H9 (cell line): ENCODE measurements around the gene GPR157. TPM values are rescaled to one million over a fixed set of nuclear protein-coding genes. Genes with fewer than 3 reads are reported as not detected.

ENCODE experiments used
- DNase-seq: peaks from one replicate; pipeline ENCODE4 v3.0.0-alpha.2; 2017
- H2AFZ ChIP-seq: one replicate; pipeline ENCODE4 v1.6.1; 2013; ENCODE audit warnings: mild to moderate bottlenecking, low read length, control low read depth, moderate library complexity
- H2AK5ac ChIP-seq: 2 replicates; pipeline ENCODE4 v1.6.1; 2013; ENCODE audit warnings: low read length, control low read depth, mixed read lengths; ENCODE audit not compliant: insufficient read length
- H2BK120ac ChIP-seq: one replicate; pipeline ENCODE4 v1.6.1; 2013; ENCODE audit warnings: low read depth, mild to moderate bottlenecking, low read length, control low read depth, inconsistent platforms; ENCODE audit not compliant: poor library complexity, severe bottlenecking
- H2BK12ac ChIP-seq: 2 replicates; pipeline ENCODE4 v1.6.1; 2013; ENCODE audit warnings: low read length, control low read depth, mixed read lengths, low read depth; ENCODE audit not compliant: insufficient read length
- H2BK15ac ChIP-seq: 2 replicates; pipeline ENCODE4 v1.6.1; 2013; ENCODE audit warnings: low read depth, low read length, control low read depth
- H2BK20ac ChIP-seq: one replicate; pipeline ENCODE4 v1.6.1; 2013; ENCODE audit warnings: low read depth, mild to moderate bottlenecking, low read length, control low read depth, inconsistent platforms; ENCODE audit not compliant: poor library complexity, severe bottlenecking
- H2BK5ac ChIP-seq: 2 replicates; pipeline ENCODE4 v1.6.1; 2013; ENCODE audit warnings: low read length, control low read depth, mixed read lengths; ENCODE audit not compliant: insufficient read length
- H3K14ac ChIP-seq: 2 replicates; pipeline ENCODE4 v1.6.1; 2013; ENCODE audit warnings: low read length, control low read depth; ENCODE audit not compliant: insufficient read depth
- H3K18ac ChIP-seq: 2 replicates; pipeline ENCODE4 v1.6.1; 2013; ENCODE audit warnings: low read depth, mild to moderate bottlenecking, mixed read lengths, low read length, control low read depth; ENCODE audit not compliant: insufficient read length
- H3K23ac ChIP-seq: 2 replicates; pipeline ENCODE4 v1.6.1; 2013; ENCODE audit warnings: low read length, control low read depth, mixed read lengths, low read depth; ENCODE audit not compliant: insufficient read length
- H3K23me2 ChIP-seq: 2 replicates; pipeline ENCODE4 v1.6.1; 2013; ENCODE audit warnings: low read depth, mild to moderate bottlenecking, mixed read lengths, low read length, control low read depth; ENCODE audit not compliant: insufficient read length, poor library complexity, severe bottlenecking
- H3K27ac ChIP-seq: 2 replicates; pipeline ENCODE4 v1.5.1; 2013; ENCODE audit warnings: low read length, control low read depth, mixed read lengths, low read depth; ENCODE audit not compliant: insufficient read length
- H3K27me3 ChIP-seq: 2 replicates; pipeline ENCODE4 v1.6.1; 2013; ENCODE audit warnings: low read length, control low read depth, inconsistent platforms; ENCODE audit not compliant: insufficient read depth
- H3K4ac ChIP-seq: 2 replicates; pipeline ENCODE4 v1.6.1; 2013; ENCODE audit warnings: low read depth, mild to moderate bottlenecking, control low read depth, inconsistent platforms, low read length, moderate library complexity
- H3K4me1 ChIP-seq: 2 replicates; pipeline ENCODE4 v1.6.1; 2013; ENCODE audit warnings: low read length, control low read depth, inconsistent platforms; ENCODE audit not compliant: insufficient read depth
- H3K4me2 ChIP-seq: 2 replicates; pipeline ENCODE4 v1.6.1; 2013; ENCODE audit warnings: low read length, control low read depth, mixed read lengths; ENCODE audit not compliant: insufficient read length, insufficient read depth
- H3K56ac ChIP-seq: 2 replicates; pipeline ENCODE4 v1.6.1; 2013; ENCODE audit warnings: low read depth, mild to moderate bottlenecking, mixed read lengths, low read length, control low read depth; ENCODE audit not compliant: insufficient read length
- H3K79me1 ChIP-seq: 2 replicates; pipeline ENCODE4 v1.6.1; 2013; ENCODE audit warnings: low read depth, mild to moderate bottlenecking, moderate library complexity, low read length, control low read depth, inconsistent platforms; ENCODE audit not compliant: insufficient read depth, poor library complexity, severe bottlenecking
- H3K79me2 ChIP-seq: 2 replicates; pipeline ENCODE4 v1.6.1; 2013; ENCODE audit warnings: low read length, control low read depth, inconsistent platforms; ENCODE audit not compliant: insufficient read depth
- H3K9ac ChIP-seq: 2 replicates; pipeline ENCODE4 v1.6.1; 2013; ENCODE audit warnings: low read length, control low read depth, mixed read lengths; ENCODE audit not compliant: insufficient read length; ENCODE audit errors: extremely low read depth
- H3K9me3 ChIP-seq: one replicate; pipeline ENCODE4 v1.6.1; 2013; ENCODE audit warnings: low read depth, low read length, inconsistent platforms; ENCODE audit not compliant: control insufficient read depth
- H3T11ph ChIP-seq: one replicate; pipeline ENCODE4 v1.6.1; 2013; ENCODE audit warnings: mild to moderate bottlenecking, low read length, control low read depth, inconsistent platforms
- H4K20me1 ChIP-seq: one replicate; pipeline ENCODE4 v1.6.1; 2013; ENCODE audit not compliant: control insufficient read depth, insufficient read length, insufficient read depth
- H4K5ac ChIP-seq: 2 replicates; pipeline ENCODE4 v1.6.1; 2013; ENCODE audit warnings: low read depth, mild to moderate bottlenecking, mixed read lengths, low read length, control low read depth; ENCODE audit not compliant: insufficient read length
- H4K8ac ChIP-seq: replicated peaks from 2 replicates; pipeline ENCODE4 v1.6.1; 2013; ENCODE audit warnings: low read length, control low read depth, mixed read lengths, low read depth; ENCODE audit not compliant: insufficient read length
- H4K91ac ChIP-seq: 2 replicates; pipeline ENCODE4 v1.6.1; 2013; ENCODE audit warnings: low read depth, mild to moderate bottlenecking, moderate library complexity, mixed read lengths, low read length, control low read depth; ENCODE audit not compliant: insufficient read length
- H3K27ac Mint-ChIP-seq, 3 experiments: 2 replicates in 2 of 3; 3 replicates in 1 of 3; pipeline ENCODE4 v1.8.0; 2020 to 2021; ENCODE audit warnings: mixed read lengths in 3 of 3, mild to moderate bottlenecking in 1 of 3, moderate library complexity in 1 of 3
- H3K27me3 Mint-ChIP-seq: 2 replicates; pipeline ENCODE4 v1.8.0; 2021; ENCODE audit warnings: low read depth, mild to moderate bottlenecking, moderate library complexity, mixed read lengths
- H3K36me3 Mint-ChIP-seq, 3 experiments: 2 replicates in 2 of 3; 3 replicates in 1 of 3; pipeline ENCODE4 v1.8.0; 2020 to 2021; ENCODE audit warnings: low read depth in 3 of 3, mixed read lengths in 3 of 3; ENCODE audit not compliant: insufficient read depth in 1 of 3
- H3K4me1 Mint-ChIP-seq, 2 experiments: 2 replicates each; pipeline ENCODE4 v1.8.0; 2020; ENCODE audit warnings: mixed read lengths in 2 of 2
- H3K4me3 Mint-ChIP-seq, 2 experiments: 2 replicates in 1 of 2; 3 replicates in 1 of 2; pipeline ENCODE4 v1.8.0; 2020 to 2021; ENCODE audit warnings: mild to moderate bottlenecking in 2 of 2, mixed read lengths in 2 of 2, moderate library complexity in 1 of 2
- H3K9me3 Mint-ChIP-seq, 2 experiments: 2 replicates in 1 of 2; 3 replicates in 1 of 2; pipeline ENCODE4 v1.8.0; 2020; ENCODE audit warnings: mild to moderate bottlenecking in 2 of 2, mixed read lengths in 2 of 2, moderate library complexity in 1 of 2
- WGBS: extraction: QIAGEN DNeasy Blood & Tissue Kit; methylation state at CpG from one replicate; pipeline ENCODE4 v1.1.7; 2013; ENCODE audit warnings: missing lambda C conversion rate, low lambda C conversion rate, mixed read lengths; ENCODE audit not compliant: insufficient read length; ENCODE audit errors: extremely low coverage; 5-methylcytosine and 5-hydroxymethylcytosine counted together
- total RNA-seq: library from RNA; stranded (reverse); gene quantifications from 2 replicates; pipeline ENCODE4 v1.2.1, GENCODE V29; 2021
- TF ChIP-seq, protein P1 (sequence below): fragments of 200-600 bp; sonication (generic); conservative IDR thresholded peaks from 3 replicates; pipeline ENCODE4 v1.8.0; 2021; ENCODE audit warnings: antibody characterized with exemption, mild to moderate bottlenecking

Gene GPR157
- total RNA-seq, 1 experiment from 2014 or later: 3.8 TPM

DNA sequence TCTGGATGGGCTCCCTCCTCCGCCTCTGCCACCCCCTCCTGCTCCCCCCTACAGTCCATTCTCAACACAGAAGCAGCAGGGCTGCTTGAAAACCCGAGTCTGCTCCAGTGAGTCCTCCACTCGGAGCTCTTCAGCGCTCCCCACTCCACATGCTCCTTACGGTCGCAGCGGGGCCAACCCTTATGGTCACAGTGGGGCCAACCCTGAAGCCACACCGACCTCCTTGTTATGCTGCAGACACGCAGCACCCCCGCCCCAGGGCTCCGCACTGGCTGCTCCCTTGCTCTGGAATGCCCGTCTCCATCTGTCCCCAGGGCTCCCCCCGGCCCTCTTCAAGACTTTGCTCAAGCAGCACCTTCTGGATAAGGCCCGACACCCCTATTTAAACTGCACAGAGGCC lies 22.6 kb downstream of the GPR157 start:
- WGBS: no CpG with 5 or more reads among the region's 14 CpGs
- H3K27ac Mint-ChIP-seq: no peak overlapping the region
- no peaks in the 10 kb centered on the region for H3K9me3 ChIP-seq

More for the DNA sequence above, 22.6 kb downstream of the GPR157 start:
- H3K18ac ChIP-seq: no peak overlapping the region
- no peak overlapping the region for H3T11ph ChIP-seq
- no peak overlapping the region for H3K4ac ChIP-seq
- H3K23ac ChIP-seq: no peak overlapping the region
- Mint-ChIP-seq H3K9me3 (0 out of 5 replicates have a peak, but pooled peaks cover 0 to 2% of the 10 kb centered on the region in 2 experiments), H3K4me1 (peaks cover 7 to 16% of the 10 kb centered on the region in 2 experiments), H3K36me3 (no peaks in the 10 kb centered on the region; a peak in 1 of 7 replicates), H3K27me3 (peaks cover 2% of the 10 kb centered on the region; the same call in 1 of the 2 replicates), H3K4me3 (no peak overlapping the region)
- H3K27me3 ChIP-seq: no peaks in the 10 kb centered on the region
- H3K4me2 ChIP-seq: no peak overlapping the region
- H2BK12ac ChIP-seq: no peak overlapping the region
- H2AFZ ChIP-seq: no peak overlapping the region
- H4K91ac ChIP-seq: no peak overlapping the region
- H4K8ac ChIP-seq: no peak overlapping the region
- H2BK120ac ChIP-seq: no peak overlapping the region
- H3K4me1 ChIP-seq: no peaks in the 10 kb centered on the region; the same call in 1 of the 2 replicates
- no peaks in the 10 kb centered on the region for H3K79me1 ChIP-seq
- H4K20me1 ChIP-seq: no peaks in the 10 kb centered on the region
- H3K9ac ChIP-seq: no peak overlapping the region
- H3K27ac ChIP-seq: no peak overlapping the region
- DNase-seq: no peak
- no peaks in the 10 kb centered on the region for H3K79me2 ChIP-seq
- no peak overlapping the region for H2BK20ac ChIP-seq
- no peak overlapping the region for H4K5ac ChIP-seq
- H3K56ac ChIP-seq: no peak overlapping the region
- no peak overlapping the region for H3K14ac ChIP-seq
- TF ChIP-seq, protein P1, sequence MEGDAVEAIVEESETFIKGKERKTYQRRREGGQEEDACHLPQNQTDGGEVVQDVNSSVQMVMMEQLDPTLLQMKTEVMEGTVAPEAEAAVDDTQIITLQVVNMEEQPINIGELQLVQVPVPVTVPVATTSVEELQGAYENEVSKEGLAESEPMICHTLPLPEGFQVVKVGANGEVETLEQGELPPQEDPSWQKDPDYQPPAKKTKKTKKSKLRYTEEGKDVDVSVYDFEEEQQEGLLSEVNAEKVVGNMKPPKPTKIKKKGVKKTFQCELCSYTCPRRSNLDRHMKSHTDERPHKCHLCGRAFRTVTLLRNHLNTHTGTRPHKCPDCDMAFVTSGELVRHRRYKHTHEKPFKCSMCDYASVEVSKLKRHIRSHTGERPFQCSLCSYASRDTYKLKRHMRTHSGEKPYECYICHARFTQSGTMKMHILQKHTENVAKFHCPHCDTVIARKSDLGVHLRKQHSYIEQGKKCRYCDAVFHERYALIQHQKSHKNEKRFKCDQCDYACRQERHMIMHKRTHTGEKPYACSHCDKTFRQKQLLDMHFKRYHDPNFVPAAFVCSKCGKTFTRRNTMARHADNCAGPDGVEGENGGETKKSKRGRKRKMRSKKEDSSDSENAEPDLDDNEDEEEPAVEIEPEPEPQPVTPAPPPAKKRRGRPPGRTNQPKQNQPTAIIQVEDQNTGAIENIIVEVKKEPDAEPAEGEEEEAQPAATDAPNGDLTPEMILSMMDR: no peak
- H2BK5ac ChIP-seq: no peak overlapping the region
- H3K23me2 ChIP-seq: no peaks in the 10 kb centered on the region
- no peak overlapping the region for H2BK15ac ChIP-seq
- H2AK5ac ChIP-seq: no peak overlapping the region
